Dendritic cell treated with granulocyte-macrophage colony-stimulating factor and Interleukin-4, amounts not matched to agents 40 ng/mL and 50 ng/mL, for 4 days (primary cell): Measurements from ENCODE around the gene STRIT1.
"Not testable (repeated sequence)": the region's sequence is repeated elsewhere in the genome, so short reads cannot be mapped to it uniquely, and the experiment has no call there.

Experiments
- H3K27ac Mint-ChIP-seq: one replicate; pipeline ENCODE4 v1.8.0; 2022; ENCODE audit warnings: mild to moderate bottlenecking, mixed read lengths
- H3K27me3 Mint-ChIP-seq: one replicate; pipeline ENCODE4 v1.8.0; 2022; ENCODE audit warnings: mild to moderate bottlenecking, mixed read lengths
- H3K36me3 Mint-ChIP-seq: one replicate; pipeline ENCODE4 v1.8.0; 2022; ENCODE audit warnings: low read depth, mixed read lengths
- H3K4me1 Mint-ChIP-seq: one replicate; pipeline ENCODE4 v1.8.0; 2022; ENCODE audit warnings: low read depth, mixed read lengths
- H3K4me3 Mint-ChIP-seq: one replicate; pipeline ENCODE4 v1.8.0; 2022; ENCODE audit warnings: mild to moderate bottlenecking, moderate library complexity, mixed read lengths
- H3K9me3 Mint-ChIP-seq: one replicate; pipeline ENCODE4 v1.8.0; 2022; ENCODE audit warnings: mixed read lengths
- intact Hi-C: fragments of 100-400 bp; cut with micrococcal nuclease; formaldehyde crosslinking; loops from one replicate; pipeline ENCODE4 v1.15.0; 2022

Gene STRIT1

DNA sequence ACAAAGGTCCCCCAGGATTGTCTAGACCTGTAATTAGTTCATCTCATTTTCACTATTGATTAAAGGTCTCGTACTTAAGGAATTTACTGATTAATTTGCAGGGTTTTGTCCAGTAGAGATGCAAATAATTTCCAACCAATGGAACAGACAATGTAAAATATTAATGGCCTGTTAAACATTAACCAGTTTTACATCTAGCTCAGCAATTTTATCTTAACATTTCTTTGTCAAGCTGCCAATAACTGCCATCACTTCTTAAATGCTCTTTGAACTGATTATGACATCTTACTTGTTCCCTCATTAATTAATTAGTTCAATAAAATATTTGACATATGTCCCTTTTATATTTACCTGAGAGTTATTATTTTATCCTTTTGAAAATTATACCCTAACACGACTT, 9.4 kb upstream of the STRIT1 start:
- H3K27me3 Mint-ChIP-seq: no peaks in the 10 kb centered on the region
- no peaks in the 10 kb centered on the region for H3K36me3 Mint-ChIP-seq
- intact Hi-C loops: no loop called here
- no peak overlapping the region for H3K4me3 Mint-ChIP-seq
- H3K9me3 Mint-ChIP-seq: peaks cover 3% of the 10 kb centered on the region
- no peak overlapping the region for H3K27ac Mint-ChIP-seq
- H3K4me1 Mint-ChIP-seq: no peaks in the 10 kb centered on the region

GRCh38 chr3:155302481-155302880, 9.0 kb upstream of the STRIT1 start:
- Mint-ChIP-seq H3K4me3 (no peak overlapping the region), H3K4me1 (no peaks in the 10 kb centered on the region), H3K36me3 (no peaks in the 10 kb centered on the region), H3K27me3 (no peaks in the 10 kb centered on the region), H3K27ac (no peak overlapping the region), H3K9me3 (peaks cover 7% of the 10 kb centered on the region)
- intact Hi-C loops: no loop called here

- Mint-ChIP-seq H3K9me3 (peaks cover 22% of the 10 kb centered on the region), H3K4me1 (no peaks in the 10 kb centered on the region), H3K27me3 (no peaks in the 10 kb centered on the region), H3K27ac (no peak overlapping the region), H3K36me3 (no peaks in the 10 kb centered on the region), H3K4me3 (no peak overlapping the region)
- intact Hi-C loops: no loop called here
These were observed 3.6 kb upstream of the STRIT1 start for GRCh38 chr3:155297100-155297499.

- Mint-ChIP-seq H3K4me3 (no peak overlapping the region), H3K9me3 (peaks cover 22% of the 10 kb centered on the region), H3K27ac (no peak overlapping the region), H3K27me3 (no peaks in the 10 kb centered on the region), H3K36me3 (no peaks in the 10 kb centered on the region), H3K4me1 (no peaks in the 10 kb centered on the region)
- intact Hi-C loops: no loop called here
These were observed 2.9 kb upstream of the STRIT1 start for GRCh38 chr3:155296413-155296812.

- H3K4me3 Mint-ChIP-seq: no peak overlapping the region
- H3K27me3 Mint-ChIP-seq: no peaks in the 10 kb centered on the region
- no peaks in the 10 kb centered on the region for H3K36me3 Mint-ChIP-seq
- H3K4me1 Mint-ChIP-seq: no peaks in the 10 kb centered on the region
- no peak overlapping the region for H3K27ac Mint-ChIP-seq
- peaks cover 17% of the 10 kb centered on the region for H3K9me3 Mint-ChIP-seq
- intact Hi-C loops: no loop called here
These were observed 790 bp downstream of the STRIT1 start for GRCh38 chr3:155292693-155293092.

DNA sequence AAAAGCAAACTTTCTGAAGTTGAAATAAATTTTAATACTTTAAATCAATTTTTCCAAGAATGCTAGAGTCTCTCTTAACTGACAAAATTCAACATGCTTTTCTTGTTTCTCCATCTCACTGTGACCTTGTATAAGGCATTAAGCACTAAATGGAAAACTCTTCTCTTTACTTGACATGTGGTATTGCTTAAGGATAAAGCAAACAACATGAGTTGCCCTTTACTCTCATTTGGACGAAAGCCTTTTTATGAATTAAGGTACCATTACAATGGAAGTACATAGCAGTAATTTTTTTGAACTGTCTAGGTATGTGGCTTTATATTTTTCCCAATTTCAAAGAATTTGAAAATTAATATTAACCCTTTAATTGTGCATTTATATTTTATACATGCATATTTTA, 1.4 kb downstream of the STRIT1 start:
- Mint-ChIP-seq H3K4me3 (no peak overlapping the region), H3K27me3 (no peaks in the 10 kb centered on the region), H3K9me3 (peaks cover 11% of the 10 kb centered on the region), H3K4me1 (no peaks in the 10 kb centered on the region), H3K36me3 (no peaks in the 10 kb centered on the region), H3K27ac (no peak overlapping the region)
- intact Hi-C loops: no loop called here

- Mint-ChIP-seq H3K36me3 (no peaks in the 10 kb centered on the region), H3K4me3 (no peak overlapping the region), H3K27me3 (no peaks in the 10 kb centered on the region), H3K4me1 (no peaks in the 10 kb centered on the region), H3K9me3 (no peaks in the 10 kb centered on the region), H3K27ac (no peak overlapping the region)
- intact Hi-C loops: no loop called here
These were observed 6.7 kb downstream of the STRIT1 start for GRCh38 chr3:155286736-155287135.

DNA sequence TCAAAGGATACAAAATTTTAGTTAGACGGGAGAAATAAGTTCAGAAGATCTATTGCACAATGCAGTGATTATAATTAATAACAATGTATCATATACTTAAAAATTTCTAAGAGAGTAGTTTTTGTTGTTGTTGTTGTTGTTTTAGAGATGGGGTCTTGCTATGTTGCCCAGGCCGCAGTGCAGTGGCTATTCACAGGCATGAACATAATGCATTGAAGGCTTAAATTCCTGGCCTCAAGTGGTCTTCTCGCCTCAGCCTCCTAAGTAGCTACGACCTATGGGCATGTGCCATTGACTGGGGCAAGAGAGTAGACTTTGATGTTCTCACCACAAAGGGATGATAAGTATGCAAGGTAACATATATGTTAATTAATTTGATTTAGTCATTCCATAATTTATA, 7.5 kb downstream of the STRIT1 start:
- H3K9me3 Mint-ChIP-seq: no peaks in the 10 kb centered on the region
- H3K4me1 Mint-ChIP-seq: no peaks in the 10 kb centered on the region
- no peaks in the 10 kb centered on the region for H3K36me3 Mint-ChIP-seq
- no peak overlapping the region for H3K4me3 Mint-ChIP-seq
- no peaks in the 10 kb centered on the region for H3K27me3 Mint-ChIP-seq
- intact Hi-C loops: no loop called here
- no peak overlapping the region for H3K27ac Mint-ChIP-seq

DNA sequence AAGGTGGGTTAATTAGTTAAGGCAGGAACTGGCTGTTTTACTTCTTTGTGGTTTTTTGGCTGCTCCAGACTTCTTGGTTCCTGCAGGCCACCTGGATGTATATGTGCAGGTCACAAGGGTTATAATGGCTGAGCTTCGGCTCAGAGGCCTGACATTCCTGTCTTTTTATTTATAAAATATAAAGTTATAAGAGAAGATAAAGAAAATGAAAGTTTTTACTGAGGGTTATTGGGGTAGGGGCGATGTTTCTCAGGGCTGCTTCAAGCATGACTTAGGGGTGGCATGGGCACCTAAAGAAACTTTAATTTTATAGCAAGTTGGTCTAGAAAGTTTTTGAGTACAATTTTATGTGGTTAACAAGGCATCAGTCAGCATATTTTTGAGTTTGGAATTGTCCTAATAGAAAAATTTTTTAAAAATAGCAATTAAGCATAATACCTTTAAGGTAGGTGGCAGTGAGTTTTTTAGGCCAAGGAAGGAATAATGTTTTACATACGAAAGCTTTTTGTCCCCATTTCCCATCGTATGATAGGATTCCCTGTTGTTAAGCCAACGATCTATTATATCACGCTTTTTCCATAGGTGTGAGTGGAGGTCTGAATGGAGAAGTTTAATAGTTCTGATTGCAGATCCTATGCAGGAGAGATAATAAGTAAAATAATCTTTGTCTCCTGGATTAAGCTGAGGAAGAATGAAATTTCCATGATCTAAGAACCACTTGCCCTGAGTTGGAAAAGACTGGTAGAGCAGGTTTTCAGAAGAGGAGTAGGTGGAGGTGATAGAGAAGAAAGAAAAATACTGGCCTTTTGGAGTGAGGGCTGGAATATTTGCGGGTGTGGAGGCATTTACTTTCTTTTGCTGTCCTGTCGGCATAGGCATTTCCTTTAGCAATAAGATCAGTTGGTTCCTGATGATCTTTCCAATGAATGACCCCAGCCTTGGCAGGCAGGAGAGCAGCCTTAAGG, 10.1 kb downstream of the STRIT1 start:
- Mint-ChIP-seq H3K9me3 (no peaks in the 10 kb centered on the region), H3K36me3 (no peaks in the 10 kb centered on the region), H3K4me1 (no peaks in the 10 kb centered on the region), H3K27me3 (no peaks in the 10 kb centered on the region), H3K4me3 (no peak overlapping the region), H3K27ac (no peak overlapping the region)
- intact Hi-C loops: no loop called here

GRCh38 chr3:155282385-155283091, 10.9 kb downstream of the STRIT1 start:
- Mint-ChIP-seq H3K4me3 (no peak overlapping the region), H3K27me3 (no peaks in the 10 kb centered on the region), H3K9me3 (no peaks in the 10 kb centered on the region), H3K27ac (no peak overlapping the region), H3K4me1 (no peaks in the 10 kb centered on the region), H3K36me3 (no peaks in the 10 kb centered on the region)
- intact Hi-C loops: no loop called here

DNA sequence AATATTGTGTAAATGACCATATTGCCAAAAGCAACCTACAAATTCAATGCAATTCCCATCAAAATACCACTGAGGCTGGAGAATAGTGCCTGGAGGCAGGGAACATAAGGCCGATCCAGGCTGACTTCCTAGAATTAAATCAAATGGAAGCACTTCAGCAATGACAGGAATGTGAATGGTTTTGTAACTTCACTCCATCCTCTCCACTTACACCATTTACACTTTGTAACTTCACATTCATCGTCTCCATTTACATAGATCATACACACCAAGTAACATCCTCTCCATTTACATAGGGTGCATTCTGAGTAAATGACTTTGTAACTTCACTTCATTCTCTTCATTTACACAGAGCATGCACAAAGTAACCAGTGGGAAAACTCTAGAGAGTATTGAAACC, 11.6 kb downstream of the STRIT1 start:
- intact Hi-C loops: no loop called here

DNA sequence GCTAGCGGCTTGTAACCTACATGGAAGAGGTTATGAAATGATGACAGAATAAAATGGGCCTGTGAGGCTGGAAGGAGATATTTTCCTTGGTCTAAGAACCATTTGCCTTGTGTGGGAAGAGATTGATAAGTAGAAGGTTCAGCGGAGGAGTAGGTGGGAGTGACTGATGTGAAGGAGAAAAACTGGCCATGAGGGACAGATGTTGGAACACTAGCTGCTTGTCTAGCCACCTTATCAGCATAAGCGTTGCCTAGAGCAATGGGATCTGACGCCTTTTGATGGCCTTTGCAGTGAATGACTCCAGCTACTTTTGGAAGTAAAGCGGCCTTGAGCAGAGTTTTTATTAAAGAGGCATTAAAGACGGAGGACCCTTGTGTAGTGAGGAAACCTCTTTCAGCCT, 17.4 kb downstream of the STRIT1 start:
- H3K9me3 Mint-ChIP-seq, intact Hi-C loops, H3K27me3 Mint-ChIP-seq, H3K36me3 Mint-ChIP-seq, H3K4me3 Mint-ChIP-seq, H3K27ac Mint-ChIP-seq, H3K4me1 Mint-ChIP-seq: not testable (repeated sequence)

More for the DNA sequence above, 11.6 kb downstream of the STRIT1 start:
- H3K36me3 Mint-ChIP-seq: no peaks in the 10 kb centered on the region
- no peak overlapping the region for H3K4me3 Mint-ChIP-seq
- H3K4me1 Mint-ChIP-seq: no peaks in the 10 kb centered on the region
- H3K27me3 Mint-ChIP-seq: no peaks in the 10 kb centered on the region
- no peaks in the 10 kb centered on the region for H3K9me3 Mint-ChIP-seq
- H3K27ac Mint-ChIP-seq: no peak overlapping the region

- H3K9me3 Mint-ChIP-seq, intact Hi-C loops, H3K27ac Mint-ChIP-seq, H3K4me1 Mint-ChIP-seq, H3K4me3 Mint-ChIP-seq, H3K36me3 Mint-ChIP-seq, H3K27me3 Mint-ChIP-seq: not testable (repeated sequence)
These were observed 18.2 kb downstream of the STRIT1 start for GRCh38 chr3:155275159-155275754.

DNA sequence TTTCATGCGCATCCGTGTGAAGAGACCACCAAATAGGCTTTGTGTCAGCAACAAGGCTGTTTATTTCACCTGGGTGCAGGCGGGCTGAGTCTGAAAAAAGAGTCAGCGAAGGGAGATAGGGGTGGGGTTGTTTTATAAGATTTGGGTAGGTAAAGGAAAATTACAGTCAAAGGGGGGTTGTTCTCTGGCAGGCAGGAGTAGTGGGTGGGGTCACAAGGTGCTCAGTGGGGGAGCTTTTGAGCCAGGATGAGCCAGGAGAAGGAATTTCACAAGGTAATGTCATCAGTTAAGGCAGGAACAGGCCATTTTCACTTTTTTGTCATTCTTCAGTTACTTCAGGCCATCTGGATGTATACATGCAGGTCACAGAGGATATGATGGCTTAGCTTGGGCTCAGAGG, 19.0 kb downstream of the STRIT1 start:
- H3K9me3 Mint-ChIP-seq, H3K4me1 Mint-ChIP-seq, H3K27ac Mint-ChIP-seq, H3K36me3 Mint-ChIP-seq, H3K4me3 Mint-ChIP-seq, H3K27me3 Mint-ChIP-seq, intact Hi-C loops: not testable (repeated sequence)
